NCI-H2227 treated with DMSO at 0.1 percent for 48 hours (cell line): ENCODE results near the gene GALK1.
A peak's percentile ranks its signal among the peaks of the same experiment; 100 is the strongest.
"Not testable (repeated sequence)": the region's sequence is repeated elsewhere in the genome, so short reads cannot be mapped to it uniquely, and the experiment has no call there.

Experiments
- DNase-seq: peaks from one replicate; lab custom pipeline; 2025; lab: John Stamatoyannopoulos, UW

Gene GALK1

DNA sequence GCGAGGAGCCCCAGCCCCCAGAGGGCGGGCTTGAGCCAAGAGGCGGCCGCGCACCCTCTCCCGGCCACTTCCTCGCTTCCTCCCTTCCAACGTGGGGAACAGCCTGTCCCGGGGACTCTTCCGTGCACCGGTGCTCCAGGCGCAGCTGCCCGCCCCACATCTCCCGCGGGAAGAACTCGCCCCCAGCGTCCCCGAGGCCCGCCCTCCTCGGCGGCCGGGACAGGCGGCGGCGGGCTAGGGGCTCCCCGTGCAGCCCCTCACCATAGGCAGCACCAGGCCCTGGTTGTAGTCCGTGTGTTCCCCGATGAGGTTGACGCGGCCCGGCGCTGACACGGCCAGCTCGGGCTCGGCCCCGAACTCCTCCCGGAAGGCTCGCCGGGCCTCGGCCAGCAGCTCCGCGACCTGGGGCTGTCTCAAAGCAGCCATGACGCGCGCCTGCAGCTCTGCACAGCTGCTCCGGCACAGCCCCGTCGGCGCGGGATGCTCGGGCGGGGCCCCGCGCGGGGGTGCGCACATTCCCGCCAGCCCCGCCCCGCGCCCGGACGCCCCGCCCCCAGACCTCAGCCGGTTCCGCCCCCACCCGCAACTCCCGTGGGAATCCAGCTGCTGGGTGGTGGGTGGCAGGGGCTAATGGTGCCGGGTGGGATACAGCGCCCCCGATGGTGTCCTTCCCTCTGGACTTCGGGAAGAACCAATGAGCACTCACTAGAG, at the start of gene GALK1:
Gene GALK1 (minus strand): TSS at position 482 of the 711 bp plus-strand sequence. CDS start 56 bp downstream, at position 426.
- DNase-seq: no peak

- no peak for DNase-seq
Observed at GRCh38 chr17:75814021-75814395, 49.0 kb upstream of the GALK1 start.

- no peak for DNase-seq
Observed at GRCh38 chr17:75813081-75814020, 48.4 kb upstream of the GALK1 start.

DNA sequence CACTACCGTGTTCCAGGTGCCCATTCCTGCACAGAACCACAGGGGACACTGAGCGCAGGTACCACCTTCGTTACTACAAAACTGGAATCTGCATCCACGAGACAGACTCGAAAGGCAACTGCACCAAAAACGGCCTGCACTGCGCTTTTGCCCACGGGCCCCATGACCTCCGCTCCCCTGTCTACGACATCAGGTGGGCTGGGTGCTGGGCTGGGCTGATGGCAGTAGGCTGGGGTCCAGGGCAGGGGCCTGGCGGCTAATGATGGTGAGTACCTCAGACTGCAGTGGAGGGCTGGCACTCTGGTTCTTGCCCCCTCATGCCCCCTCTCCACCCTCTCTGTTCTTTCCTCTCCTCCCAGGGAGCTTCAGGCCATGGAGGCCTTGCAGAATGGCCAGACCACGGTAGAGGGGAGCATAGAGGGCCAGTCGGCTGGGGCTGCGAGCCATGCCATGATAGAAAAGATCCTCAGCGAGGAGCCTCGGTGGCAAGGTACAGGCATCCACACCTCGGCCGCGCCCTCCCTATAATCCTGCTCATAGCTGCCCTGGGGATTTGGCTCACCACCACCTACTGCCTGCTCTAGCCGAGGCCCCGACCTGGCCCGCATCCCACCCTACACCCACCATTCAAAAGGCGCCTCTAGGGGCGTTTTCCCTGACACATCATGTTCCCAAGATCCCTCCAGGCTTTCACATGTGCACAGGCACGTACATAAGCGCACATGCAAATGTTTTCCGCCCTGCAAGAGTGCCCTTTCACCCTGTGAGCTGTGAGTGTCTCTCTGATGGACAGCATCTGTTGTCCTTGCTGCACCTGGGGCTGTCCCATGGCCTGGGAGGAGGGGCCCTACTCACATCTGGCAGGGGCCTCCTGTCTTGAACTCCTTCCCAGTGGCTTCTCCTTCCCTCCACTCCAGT, 47.4 kb upstream of the GALK1 start:
- no peak for DNase-seq

- no peak for DNase-seq
Observed at GRCh38 chr17:75811174-75811573, 46.2 kb upstream of the GALK1 start.

DNA sequence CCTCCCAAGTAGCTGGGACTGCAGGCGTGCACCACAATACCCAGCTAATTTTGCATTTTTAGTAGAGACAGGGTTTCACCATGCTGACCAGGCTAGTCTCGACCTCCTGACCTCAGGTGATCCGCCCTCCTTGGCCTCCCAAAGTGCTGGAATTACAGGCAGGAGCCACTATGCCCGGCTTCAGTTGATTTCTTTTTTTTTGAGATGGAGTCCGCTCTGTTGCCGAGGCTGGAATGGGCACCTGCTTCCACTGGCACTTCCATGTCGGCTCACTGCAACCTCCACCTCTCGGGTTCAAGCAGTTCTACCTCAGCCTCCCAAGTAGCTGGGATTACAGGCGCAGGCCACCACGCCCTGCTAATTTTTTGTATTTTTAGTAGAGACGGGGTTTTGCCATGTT, 45.8 kb upstream of the GALK1 start:
- DNase-seq: not testable (repeated sequence)

DNA sequence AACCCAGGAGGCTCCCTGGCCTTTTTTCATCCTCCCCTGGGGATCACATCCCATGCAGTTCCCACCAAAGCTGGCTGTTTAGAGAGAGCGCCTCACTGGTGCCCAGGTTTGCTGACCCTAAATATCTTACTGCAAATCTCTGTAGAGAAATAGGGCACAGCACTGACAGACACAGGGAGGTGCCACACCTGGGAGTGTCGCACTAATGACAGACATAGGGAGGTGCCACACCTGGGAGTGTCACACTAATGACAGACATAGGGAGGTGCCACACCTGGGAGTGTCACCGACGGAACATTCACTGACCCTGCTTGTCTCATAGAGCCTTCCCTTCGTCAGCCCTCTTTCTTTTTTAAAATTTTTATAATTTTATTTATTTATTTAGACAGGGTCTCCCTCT, 45.2 kb upstream of the GALK1 start:
- DNase-seq: no peak

GRCh38 chr17:75809631-75810111, 44.7 kb upstream of the GALK1 start:
- no peak for DNase-seq

- peak; percentile 71 for DNase-seq
Observed at GRCh38 chr17:75808905-75809621, 44.1 kb upstream of the GALK1 start.

DNA sequence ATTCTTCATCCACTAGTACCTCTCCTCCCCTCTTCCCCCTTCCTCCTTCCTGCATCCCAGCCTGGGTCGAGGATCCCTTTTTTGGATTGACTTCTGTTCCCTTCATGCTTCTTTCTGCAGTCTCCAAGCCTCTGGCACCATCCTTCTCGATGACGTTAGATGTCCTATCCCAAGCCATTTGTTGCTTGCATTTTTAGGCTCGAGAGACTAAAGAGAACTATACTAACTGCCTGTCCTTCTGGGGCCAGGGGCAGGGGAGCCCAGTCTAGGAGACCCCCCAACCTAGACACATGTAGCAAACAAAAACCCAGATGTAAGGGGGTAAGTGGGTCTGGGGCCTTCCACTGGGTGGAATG, 43.5 kb upstream of the GALK1 start:
- no peak for DNase-seq

DNA sequence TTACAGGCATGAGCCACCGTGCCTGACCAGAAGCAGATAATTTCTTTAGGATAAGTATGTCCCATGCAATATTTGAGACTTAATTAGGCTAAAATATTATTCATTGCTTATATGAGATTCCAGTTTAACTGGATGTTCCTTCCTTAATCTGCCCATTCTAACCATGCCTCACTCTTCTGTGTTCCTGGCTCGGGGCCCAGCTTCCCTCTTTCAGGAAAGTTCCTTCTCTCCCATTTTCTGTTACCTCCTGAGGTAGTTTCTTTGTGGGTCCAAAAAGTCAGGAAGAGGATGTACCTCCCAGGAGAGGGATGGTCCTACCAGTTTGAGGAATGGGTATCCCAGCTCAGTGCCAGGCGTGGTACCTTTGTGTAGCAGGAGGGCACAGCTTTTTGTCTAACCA, 42.9 kb upstream of the GALK1 start:
- DNase-seq: no peak

DNA sequence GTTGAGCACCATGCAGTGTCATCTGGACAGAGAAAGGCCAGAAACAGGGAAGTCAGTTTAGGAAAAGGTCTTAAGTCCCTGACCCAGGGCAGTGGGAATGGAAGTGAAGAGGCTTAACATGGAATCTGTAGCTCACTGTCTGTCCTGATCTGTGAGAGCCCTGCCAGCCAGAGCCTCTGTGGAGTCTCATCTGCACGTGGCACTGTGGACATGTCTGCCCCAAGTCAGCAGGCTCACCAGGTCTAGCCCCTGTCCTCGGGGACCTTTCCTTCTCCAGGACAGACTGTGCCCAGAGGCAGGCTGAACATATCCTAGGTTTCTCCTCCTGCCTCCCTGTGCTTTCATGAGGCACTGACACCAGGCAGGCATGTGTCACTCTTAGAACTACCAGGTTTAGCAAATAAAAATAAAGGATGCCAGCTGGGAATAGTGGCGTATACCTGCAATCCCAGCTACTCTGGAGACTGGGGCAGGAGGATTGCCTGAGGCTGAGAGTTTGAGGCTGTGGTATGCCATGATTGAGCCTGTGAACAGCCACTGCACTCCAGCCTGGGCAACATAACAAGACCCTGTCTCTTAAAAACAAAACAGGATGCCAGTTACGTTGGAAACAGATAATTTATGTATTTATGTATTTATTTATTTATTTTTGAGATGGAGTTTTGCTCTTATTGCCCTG, 42.0 kb upstream of the GALK1 start:
- no peak for DNase-seq

- no peak for DNase-seq
Observed at GRCh38 chr17:75803883-75804282, 38.9 kb upstream of the GALK1 start.

DNA sequence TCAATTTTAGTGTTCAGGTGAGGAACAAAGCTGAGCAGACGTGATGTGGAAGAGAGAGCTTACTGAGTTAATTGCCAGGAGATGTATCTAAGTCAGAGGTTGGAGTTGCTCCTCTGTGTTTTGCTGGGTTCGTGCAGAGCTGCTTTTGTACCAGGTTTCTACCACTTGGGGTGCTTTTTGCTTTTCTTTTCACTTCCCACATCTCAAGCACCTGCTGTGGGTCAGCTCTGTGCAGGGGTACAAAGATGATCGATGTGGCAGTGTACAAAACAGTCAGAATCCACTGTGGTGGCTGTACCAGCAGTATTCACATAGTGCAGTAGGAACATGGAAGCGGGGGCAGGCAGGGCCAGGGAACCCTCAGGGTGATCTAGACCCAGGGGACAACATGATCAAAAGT, 34.4 kb upstream of the GALK1 start:
- DNase-seq: no peak

GRCh38 chr17:75795820-75796607, 31.0 kb upstream of the GALK1 start:
- no peak for DNase-seq

GRCh38 chr17:75793460-75793859, 28.5 kb upstream of the GALK1 start:
- no peak for DNase-seq

- DNase-seq: no peak
Observed at GRCh38 chr17:75791254-75791653, 26.3 kb upstream of the GALK1 start.

GRCh38 chr17:75785016-75785890, 20.3 kb upstream of the GALK1 start:
- peak; percentile 95 for DNase-seq

GRCh38 chr17:75784473-75785015, 19.6 kb upstream of the GALK1 start, which contains the start of gene UNK:
Gene UNK, plus strand, starts transcription at chr17:75784806. Its CDS starts 75 bp downstream, at chr17:75784881.
- peak; percentile 99 for DNase-seq
